Activated CD4-positive, alpha-beta T cell treated with anti-CD3 and anti-CD28 coated beads, Interleukin-2, amount 10 ng/mL, durations not matched to agents 7 days and 5 days (primary cell): Measurements from ENCODE around the gene TEX44. TPM values are rescaled to one million over a fixed set of nuclear protein-coding genes. Genes with fewer than 3 reads are reported as not detected.

Source experiments
- CTCF ChIA-PET: fragments of 350-600 bp; sonication (Branson Sonifier 250); formaldehyde crosslinking; loops from one replicate; lab custom pipeline; 2021; ENCODE audit warnings: antibody characterized with exemption; lab: Charles Lee
- POLR2A ChIA-PET: fragments of 350-600 bp; sonication (Branson Sonifier 250); formaldehyde crosslinking; loops from one replicate; lab custom pipeline; 2021; ENCODE audit warnings: antibody characterized with exemption; lab: Charles Lee
- DNase-seq: peaks from one replicate; pipeline ENCODE4 v3.0.0-alpha.2; 2020
- H3K27ac Mint-ChIP-seq: one replicate; pipeline ENCODE4 v1.8.0; 2021; ENCODE audit warnings: mild to moderate bottlenecking, moderate library complexity, mixed read lengths
- H3K27me3 Mint-ChIP-seq: one replicate; pipeline ENCODE4 v1.8.0; 2021; ENCODE audit warnings: mixed read lengths
- H3K36me3 Mint-ChIP-seq: one replicate; pipeline ENCODE4 v1.8.0; 2021; ENCODE audit warnings: low read depth, mixed read lengths
- H3K4me1 Mint-ChIP-seq: one replicate; pipeline ENCODE4 v1.8.0; 2021; ENCODE audit warnings: mixed read lengths
- H3K4me3 Mint-ChIP-seq: one replicate; pipeline ENCODE4 v1.8.0; 2021; ENCODE audit warnings: mild to moderate bottlenecking, moderate library complexity, mixed read lengths
- H3K9me3 Mint-ChIP-seq: one replicate; pipeline ENCODE4 v1.8.0; 2021; ENCODE audit warnings: mixed read lengths
- total RNA-seq, 2 experiments: library from RNA; stranded (reverse); gene quantifications; one replicate each; pipeline ENCODE4 v1.2.3, GENCODE V29; 2021

The TEX44 gene
- total RNA-seq, 2 experiments from 2014 or later: not detected

- peak overlapping the region; percentile 43 for H3K4me3 Mint-ChIP-seq
- H3K36me3 Mint-ChIP-seq: peaks cover 2% of the 10 kb centered on the region
- H3K27ac Mint-ChIP-seq: peak overlapping the region; percentile 96
- no peak for DNase-seq
- H3K27me3 Mint-ChIP-seq: no peaks in the 10 kb centered on the region
- ChIA-PET POLR2A (interaction anchor here (0.9 to 1.2 kb wide), 2 partner anchors 10 to 163 kb away, joined by 5 to 6 read pairs; partner anchors contain the start of gene NCL), CTCF (interaction anchor here (0.5 to 2.0 kb wide), 12 partner anchors 11 to 101 kb away, joined by 3 to 9 read pairs (median 4); no protein-coding TSS in a partner anchor)
- H3K4me1 Mint-ChIP-seq: peaks cover 28% of the 10 kb centered on the region
- H3K9me3 Mint-ChIP-seq: no peaks in the 10 kb centered on the region
Observed at GRCh38 chr2:231627384-231628120, 34.9 kb downstream of the TEX44 start.

- no peaks in the 10 kb centered on the region for H3K27me3 Mint-ChIP-seq
- H3K4me3 Mint-ChIP-seq: no peak overlapping the region
- DNase-seq: no peak
- CTCF ChIA-PET: interaction anchor here (0.9 to 1.4 kb wide), 5 partner anchors 10 to 115 kb away, joined by 3 to 10 read pairs (median 4); no protein-coding TSS in a partner anchor
- POLR2A ChIA-PET: interaction anchor here (1.1 kb wide), 1 partner anchor 10 kb away, joined by 3 read pairs; no protein-coding TSS in a partner anchor
- no peak overlapping the region for H3K27ac Mint-ChIP-seq
- H3K36me3 Mint-ChIP-seq: no peaks in the 10 kb centered on the region
- H3K9me3 Mint-ChIP-seq: no peaks in the 10 kb centered on the region
- H3K4me1 Mint-ChIP-seq: peaks cover 16% of the 10 kb centered on the region
Observed at GRCh38 chr2:231632559-231633142, 40.0 kb downstream of the TEX44 start.

- Mint-ChIP-seq H3K9me3 (no peaks in the 10 kb centered on the region), H3K36me3 (no peaks in the 10 kb centered on the region), H3K4me3 (no peak overlapping the region), H3K27me3 (no peaks in the 10 kb centered on the region), H3K27ac (peak overlapping the region; percentile 52), H3K4me1 (peaks cover 9% of the 10 kb centered on the region)
- ChIA-PET POLR2A (interaction anchor here (1.1 kb wide), 1 partner anchor 9 kb away, joined by 3 read pairs; no protein-coding TSS in a partner anchor), CTCF (interaction anchor here (0.6 to 1.8 kb wide), 8 partner anchors 8 to 74 kb away, joined by 3 to 10 read pairs (median 4); no protein-coding TSS in a partner anchor)
- no peak for DNase-seq
Observed at GRCh38 chr2:231633241-231633976, 40.7 kb downstream of the TEX44 start.

GRCh38 chr2:231634412-231634811 lies 41.7 kb downstream of the TEX44 start:
- H3K9me3 Mint-ChIP-seq: no peaks in the 10 kb centered on the region
- peaks cover 7% of the 10 kb centered on the region for H3K4me1 Mint-ChIP-seq
- DNase-seq: no peak
- ChIA-PET POLR2A (no interaction called here), CTCF (interaction anchor here (1.5 to 1.8 kb wide), 2 partner anchors 9 to 73 kb away, joined by 4 to 7 read pairs; no protein-coding TSS in a partner anchor)
- H3K27me3 Mint-ChIP-seq: no peaks in the 10 kb centered on the region
- no peak overlapping the region for H3K27ac Mint-ChIP-seq
- no peaks in the 10 kb centered on the region for H3K36me3 Mint-ChIP-seq
- H3K4me3 Mint-ChIP-seq: no peak overlapping the region

GRCh38 chr2:231634951-231635875 lies 42.5 kb downstream of the TEX44 start:
- Mint-ChIP-seq H3K9me3 (no peaks in the 10 kb centered on the region), H3K36me3 (no peaks in the 10 kb centered on the region), H3K4me3 (no peak overlapping the region), H3K4me1 (peaks cover 7% of the 10 kb centered on the region), H3K27ac (no peak overlapping the region), H3K27me3 (no peaks in the 10 kb centered on the region)
- no peak for DNase-seq
- POLR2A ChIA-PET: no interaction called here
- CTCF ChIA-PET: interaction anchor here (0.8 to 1.8 kb wide), 3 partner anchors 10 to 72 kb away, joined by 4 to 7 read pairs (median 4); no protein-coding TSS in a partner anchor

GRCh38 chr2:231640241-231640640 lies 47.6 kb downstream of the TEX44 start:
- ChIA-PET POLR2A (no interaction called here), CTCF (no interaction called here)
- Mint-ChIP-seq H3K4me3 (no peak overlapping the region), H3K4me1 (peaks cover 28% of the 10 kb centered on the region), H3K27me3 (no peaks in the 10 kb centered on the region), H3K27ac (no peak overlapping the region), H3K36me3 (no peaks in the 10 kb centered on the region), H3K9me3 (no peaks in the 10 kb centered on the region)
- no peak for DNase-seq

- Mint-ChIP-seq H3K27ac (no peak overlapping the region), H3K36me3 (no peaks in the 10 kb centered on the region), H3K4me3 (no peak overlapping the region), H3K4me1 (peaks cover 26% of the 10 kb centered on the region), H3K9me3 (no peaks in the 10 kb centered on the region), H3K27me3 (no peaks in the 10 kb centered on the region)
- no peak for DNase-seq
- CTCF ChIA-PET: interaction anchor here (0.6 to 1.0 kb wide), 4 partner anchors 8 to 787 kb away, joined by 3 to 4 read pairs (median 3); no protein-coding TSS in a partner anchor
- POLR2A ChIA-PET: no interaction called here
Observed at GRCh38 chr2:231640641-231641111, 48.0 kb downstream of the TEX44 start.

- DNase-seq: peak; percentile 68
- H3K4me1 Mint-ChIP-seq: peaks cover 26% of the 10 kb centered on the region
- ChIA-PET POLR2A (interaction anchor here (0.7 to 1.2 kb wide), 3 partner anchors 10 to 65 kb away, joined by 3 read pairs; partner anchors contain the start of gene PTMA), CTCF (interaction anchor here (0.7 to 2.8 kb wide), 11 partner anchors 9 to 137 kb away, joined by 3 to 10 read pairs (median 5); no protein-coding TSS in a partner anchor)
- H3K4me3 Mint-ChIP-seq: peak overlapping the region; percentile 66
- no peaks in the 10 kb centered on the region for H3K9me3 Mint-ChIP-seq
- H3K27ac Mint-ChIP-seq: peak overlapping the region; percentile 89
- H3K27me3 Mint-ChIP-seq: no peaks in the 10 kb centered on the region
- H3K36me3 Mint-ChIP-seq: no peaks in the 10 kb centered on the region
Observed at GRCh38 chr2:231642631-231643494, 50.2 kb downstream of the TEX44 start.

GRCh38 chr2:231643495-231643888 lies 50.8 kb downstream of the TEX44 start:
- ChIA-PET POLR2A (no interaction called here), CTCF (interaction anchor here (0.6 to 2.8 kb wide), 6 partner anchors 10 to 138 kb away, joined by 3 to 10 read pairs (median 6); no protein-coding TSS in a partner anchor)
- H3K4me3 Mint-ChIP-seq: no peak overlapping the region
- DNase-seq: no peak
- peak overlapping the region; percentile 89 for H3K27ac Mint-ChIP-seq
- no peaks in the 10 kb centered on the region for H3K9me3 Mint-ChIP-seq
- H3K36me3 Mint-ChIP-seq: no peaks in the 10 kb centered on the region
- H3K4me1 Mint-ChIP-seq: peaks cover 27% of the 10 kb centered on the region
- peaks cover 1% of the 10 kb centered on the region for H3K27me3 Mint-ChIP-seq
